Activated naive CD4-positive, alpha-beta T cell treated with anti-CD3 and anti-CD28 coated beads, Interleukin-2, amount 10 ng/mL, durations not matched to agents 7 days and 5 days (primary cell): Measurements from ENCODE around the gene ZNF429.
"Not testable (repeated sequence)": the region's sequence is repeated elsewhere in the genome, so short reads cannot be mapped to it uniquely, and the experiment has no call there.

Experiments
- CTCF ChIA-PET: fragments of 350-600 bp; sonication (Branson Sonifier 250); formaldehyde crosslinking; loops from one replicate; lab custom pipeline; 2021; ENCODE audit warnings: antibody characterized with exemption; lab: Charles Lee
- DNase-seq: peaks from one replicate; pipeline ENCODE4 v3.0.0-alpha.2; 2020
- H3K27ac Mint-ChIP-seq: one replicate; pipeline ENCODE4 v1.8.0; 2021; ENCODE audit warnings: mild to moderate bottlenecking, moderate library complexity, mixed read lengths
- H3K27me3 Mint-ChIP-seq: one replicate; pipeline ENCODE4 v1.8.0; 2021; ENCODE audit warnings: mild to moderate bottlenecking, mixed read lengths
- H3K36me3 Mint-ChIP-seq: one replicate; pipeline ENCODE4 v1.8.0; 2021; ENCODE audit warnings: mixed read lengths
- H3K4me1 Mint-ChIP-seq: one replicate; pipeline ENCODE4 v1.8.0; 2021; ENCODE audit warnings: mixed read lengths
- H3K4me3 Mint-ChIP-seq: one replicate; pipeline ENCODE4 v1.8.0; 2021; ENCODE audit warnings: mild to moderate bottlenecking, moderate library complexity, mixed read lengths
- H3K9me3 Mint-ChIP-seq: one replicate; pipeline ENCODE4 v1.8.0; 2021; ENCODE audit warnings: mixed read lengths

The ZNF429 gene

GRCh38 chr19:21588065-21588601 is 82.7 kb downstream of the ZNF429 start:
- H3K4me3 Mint-ChIP-seq: no peak overlapping the region
- peaks cover 9% of the 10 kb centered on the region for H3K4me1 Mint-ChIP-seq
- H3K27me3 Mint-ChIP-seq: peaks cover 22% of the 10 kb centered on the region
- H3K27ac Mint-ChIP-seq: no peak overlapping the region
- peaks cover 5% of the 10 kb centered on the region for H3K9me3 Mint-ChIP-seq
- CTCF ChIA-PET: no interaction called here
- no peaks in the 10 kb centered on the region for H3K36me3 Mint-ChIP-seq
- no peak for DNase-seq

GRCh38 chr19:21590867-21591266 is 85.5 kb downstream of the ZNF429 start:
- CTCF ChIA-PET: interaction anchor here (0.6 to 1.0 kb wide), 2 partner anchors 12 to 17 kb away, joined by 3 read pairs; no protein-coding TSS in a partner anchor
- Mint-ChIP-seq H3K27ac (no peak overlapping the region), H3K36me3 (no peaks in the 10 kb centered on the region), H3K4me1 (peaks cover 3% of the 10 kb centered on the region), H3K27me3 (peaks cover 13% of the 10 kb centered on the region), H3K4me3 (no peak overlapping the region), H3K9me3 (peaks cover 7% of the 10 kb centered on the region)
- no peak for DNase-seq

GRCh38 chr19:21593008-21593481 is 87.6 kb downstream of the ZNF429 start:
- Mint-ChIP-seq H3K9me3 (peaks cover 15% of the 10 kb centered on the region), H3K27ac (no peak overlapping the region)
- CTCF ChIA-PET: no interaction called here

GRCh38 chr19:21593502-21593901 is 88.1 kb downstream of the ZNF429 start:
- Mint-ChIP-seq H3K4me3 (no peak overlapping the region), H3K4me1 (no peaks in the 10 kb centered on the region), H3K27ac (no peak overlapping the region), H3K36me3 (no peaks in the 10 kb centered on the region), H3K9me3 (peaks cover 15% of the 10 kb centered on the region), H3K27me3 (no peaks in the 10 kb centered on the region)
- DNase-seq: no peak
- CTCF ChIA-PET: no interaction called here

More at GRCh38 chr19:21593008-21593481, 87.6 kb downstream of the ZNF429 start:
- no peaks in the 10 kb centered on the region for H3K4me1 Mint-ChIP-seq
- no peaks in the 10 kb centered on the region for H3K36me3 Mint-ChIP-seq
- no peak for DNase-seq
- H3K27me3 Mint-ChIP-seq: no peaks in the 10 kb centered on the region
- no peak overlapping the region for H3K4me3 Mint-ChIP-seq

- CTCF ChIA-PET: no interaction called here
- Mint-ChIP-seq H3K27ac (no peak overlapping the region), H3K27me3 (no peaks in the 10 kb centered on the region), H3K4me1 (no peaks in the 10 kb centered on the region), H3K9me3 (peaks cover 15% of the 10 kb centered on the region), H3K36me3 (no peaks in the 10 kb centered on the region), H3K4me3 (no peak overlapping the region)
- DNase-seq: no peak
Observed at GRCh38 chr19:21593934-21594820, 88.8 kb downstream of the ZNF429 start.

- H3K27me3 Mint-ChIP-seq: no peaks in the 10 kb centered on the region
- no peaks in the 10 kb centered on the region for H3K4me1 Mint-ChIP-seq
- DNase-seq: no peak
- H3K36me3 Mint-ChIP-seq: no peaks in the 10 kb centered on the region
- no peak overlapping the region for H3K27ac Mint-ChIP-seq
- H3K9me3 Mint-ChIP-seq: peaks cover 15% of the 10 kb centered on the region
- CTCF ChIA-PET: no interaction called here
- no peak overlapping the region for H3K4me3 Mint-ChIP-seq
Observed at GRCh38 chr19:21595185-21595584, 89.8 kb downstream of the ZNF429 start.

- no peak for DNase-seq
- no peak overlapping the region for H3K4me3 Mint-ChIP-seq
- no peaks in the 10 kb centered on the region for H3K27me3 Mint-ChIP-seq
- no peak overlapping the region for H3K27ac Mint-ChIP-seq
- H3K9me3 Mint-ChIP-seq: peaks cover 7% of the 10 kb centered on the region
- CTCF ChIA-PET: no interaction called here
- peaks cover 4% of the 10 kb centered on the region for H3K36me3 Mint-ChIP-seq
- H3K4me1 Mint-ChIP-seq: peaks cover 20% of the 10 kb centered on the region
Observed at GRCh38 chr19:21602082-21602658, 96.8 kb downstream of the ZNF429 start.

GRCh38 chr19:21602659-21603430 is 97.4 kb downstream of the ZNF429 start:
- not testable (repeated sequence) for H3K27me3 Mint-ChIP-seq, H3K4me3 Mint-ChIP-seq, H3K27ac Mint-ChIP-seq, DNase-seq, H3K36me3 Mint-ChIP-seq, H3K9me3 Mint-ChIP-seq
- H3K4me1 Mint-ChIP-seq: peaks cover 20% of the 10 kb centered on the region
- CTCF ChIA-PET: interaction anchor here (0.7 kb wide), 1 partner anchor 11 kb away, joined by 3 read pairs; no protein-coding TSS in a partner anchor

- Mint-ChIP-seq H3K9me3 (peaks cover 7% of the 10 kb centered on the region), H3K36me3 (peaks cover 4% of the 10 kb centered on the region), H3K27me3 (no peaks in the 10 kb centered on the region), H3K4me3 (peak overlapping the region; percentile 83), H3K27ac (peak overlapping the region; percentile 93), H3K4me1 (peaks cover 20% of the 10 kb centered on the region)
- no peak for DNase-seq
- CTCF ChIA-PET: interaction anchor here (1.6 kb wide), 1 partner anchor 120 kb away, joined by 5 read pairs; no protein-coding TSS in a partner anchor
Observed at GRCh38 chr19:21603431-21604231, 98.2 kb downstream of the ZNF429 start.

- Mint-ChIP-seq H3K36me3 (peaks cover 4% of the 10 kb centered on the region), H3K27me3 (no peaks in the 10 kb centered on the region), H3K27ac (peak overlapping the region; percentile 93), H3K4me1 (peaks cover 20% of the 10 kb centered on the region), H3K9me3 (peaks cover 7% of the 10 kb centered on the region), H3K4me3 (peak overlapping the region; percentile 83)
- DNase-seq: peak; percentile 34
- CTCF ChIA-PET: interaction anchor here (1.6 kb wide), 1 partner anchor 120 kb away, joined by 5 read pairs; no protein-coding TSS in a partner anchor
Observed at GRCh38 chr19:21604351-21604926, 99.0 kb downstream of the ZNF429 start.
